Stimulated activated naive CD8-positive, alpha-beta T cell treated with anti-CD3 and anti-CD28 coated beads, Interleukin-15, Interleukin-2, amounts not matched to agents 100 ng/mL and 50 ng/mL, for 24 hours (primary cell): Measurements from ENCODE around the gene PLAAT2.
"Not testable (repeated sequence)": the region's sequence is repeated elsewhere in the genome, so short reads cannot be mapped to it uniquely, and the experiment has no call there.

Experiments
- H3K27ac Mint-ChIP-seq: one replicate; pipeline ENCODE4 v1.8.0; 2021; ENCODE audit warnings: mild to moderate bottlenecking, mixed read lengths
- H3K27me3 Mint-ChIP-seq: one replicate; pipeline ENCODE4 v1.8.0; 2021; ENCODE audit warnings: mixed read lengths
- H3K36me3 Mint-ChIP-seq: one replicate; pipeline ENCODE4 v1.8.0; 2021; ENCODE audit warnings: low read depth, mixed read lengths
- H3K4me1 Mint-ChIP-seq: one replicate; pipeline ENCODE4 v1.8.0; 2021; ENCODE audit warnings: low read depth, mixed read lengths
- H3K4me3 Mint-ChIP-seq: one replicate; pipeline ENCODE4 v1.8.0; 2021; ENCODE audit warnings: mild to moderate bottlenecking, mixed read lengths
- H3K9me3 Mint-ChIP-seq: one replicate; pipeline ENCODE4 v1.8.0; 2021; ENCODE audit warnings: mixed read lengths

The PLAAT2 gene

DNA sequence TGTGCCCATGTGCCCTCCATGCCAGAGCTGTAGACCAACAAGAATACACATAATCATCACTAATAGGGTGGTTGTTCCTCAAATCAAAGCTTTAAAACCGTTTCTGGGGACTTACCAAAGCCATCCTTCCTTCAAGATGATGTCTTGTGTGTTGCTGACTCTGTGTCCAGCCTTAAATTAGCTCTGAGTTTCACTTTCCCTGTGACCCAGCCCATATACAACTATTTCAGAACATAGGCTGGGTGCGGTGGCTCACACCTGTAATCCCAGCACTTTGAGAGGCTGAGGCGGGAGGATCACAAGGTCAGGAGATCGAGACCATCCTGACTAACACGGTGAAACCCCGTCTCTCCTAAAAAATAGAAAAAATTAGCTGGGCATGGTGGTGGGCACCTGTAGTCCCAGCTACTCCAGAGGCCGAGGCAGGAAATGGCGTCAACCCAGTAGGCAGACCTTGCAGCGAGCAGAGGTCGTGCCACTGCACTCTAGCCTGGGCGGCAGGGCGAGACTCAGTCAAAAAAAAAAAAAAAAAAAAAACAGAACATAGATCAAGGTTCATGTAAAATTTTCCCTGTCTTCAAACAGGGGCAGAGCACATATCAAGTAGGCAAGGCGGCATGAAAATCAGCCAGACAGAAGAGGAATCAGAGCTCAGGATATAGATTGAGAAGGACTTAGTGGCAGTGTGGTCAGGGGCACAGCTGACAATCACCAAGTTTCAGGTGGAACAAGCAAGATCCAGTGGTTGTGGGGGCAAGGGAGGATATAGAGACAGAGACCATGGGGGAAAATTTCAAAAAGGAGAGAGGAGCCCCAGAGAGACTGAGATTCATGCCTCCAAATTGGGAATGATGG is at the start of gene PLAAT2:
TSS of gene PLAAT2 (minus strand) at position 179 of the 855 bp plus-strand sequence. CDS start at position 124, 55 bp downstream.
- no peak within 1 kb of the TSS for H3K27ac Mint-ChIP-seq
- no peak within 1 kb of the TSS for H3K4me3 Mint-ChIP-seq
- no peaks in the 10 kb centered on the region for H3K36me3 Mint-ChIP-seq

GRCh38 chr11:63612181-63612580 is 49.0 kb upstream of the PLAAT2 start:
- Mint-ChIP-seq H3K9me3 (no peaks in the 10 kb centered on the region), H3K27ac (no peak overlapping the region), H3K27me3 (no peaks in the 10 kb centered on the region), H3K4me3 (no peak overlapping the region), H3K36me3 (no peaks in the 10 kb centered on the region), H3K4me1 (peaks cover 45% of the 10 kb centered on the region)

More for the DNA sequence above, at the start of gene PLAAT2:
- Mint-ChIP-seq H3K9me3 (no peaks in the 10 kb centered on the region), H3K4me1 (peaks cover 70% of the 10 kb centered on the region), H3K27me3 (no peaks in the 10 kb centered on the region)

- Mint-ChIP-seq H3K9me3 (no peaks in the 10 kb centered on the region), H3K27ac (no peak overlapping the region), H3K27me3 (no peaks in the 10 kb centered on the region), H3K4me1 (peaks cover 45% of the 10 kb centered on the region), H3K4me3 (no peak overlapping the region), H3K36me3 (no peaks in the 10 kb centered on the region)
These were observed 48.2 kb upstream of the PLAAT2 start for GRCh38 chr11:63611395-63611747.

- Mint-ChIP-seq H3K4me3 (no peak overlapping the region), H3K27ac (no peak overlapping the region), H3K27me3 (no peaks in the 10 kb centered on the region), H3K9me3 (no peaks in the 10 kb centered on the region), H3K4me1 (peaks cover 45% of the 10 kb centered on the region), H3K36me3 (no peaks in the 10 kb centered on the region)
These were observed 47.6 kb upstream of the PLAAT2 start for GRCh38 chr11:63610604-63611394.

DNA sequence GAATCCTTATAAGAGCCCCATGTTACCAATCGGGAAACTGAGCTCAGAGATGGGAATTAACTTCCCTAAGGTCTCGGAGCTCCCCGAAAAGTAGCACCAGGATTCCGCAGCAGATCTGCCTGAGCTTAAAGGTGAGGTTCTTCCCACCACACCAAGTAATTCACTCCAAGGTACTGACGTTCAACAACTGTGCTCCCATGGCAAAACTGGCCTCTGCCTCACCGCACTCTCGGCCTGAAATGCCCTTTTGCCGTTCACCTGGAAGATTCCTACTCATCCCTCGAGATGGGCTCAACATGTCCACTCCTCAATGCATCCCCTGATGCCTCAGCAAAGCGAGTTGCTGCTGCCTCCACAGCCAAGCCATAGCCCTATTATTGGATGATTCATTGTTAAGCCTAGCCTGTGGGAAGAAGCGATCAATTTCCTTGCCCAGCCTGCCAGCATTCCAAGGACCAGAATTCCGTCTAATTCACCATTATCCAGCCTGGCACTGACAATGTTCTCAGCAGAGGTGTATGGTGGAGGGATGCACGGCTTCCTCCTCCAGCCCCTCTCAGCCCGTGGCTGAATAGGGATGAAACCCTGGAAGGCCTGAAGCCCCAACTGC is 46.9 kb upstream of the PLAAT2 start:
- H3K36me3 Mint-ChIP-seq: no peaks in the 10 kb centered on the region
- H3K9me3 Mint-ChIP-seq: no peaks in the 10 kb centered on the region
- H3K27ac Mint-ChIP-seq: peak overlapping the region; percentile 10
- peaks cover 45% of the 10 kb centered on the region for H3K4me1 Mint-ChIP-seq
- no peaks in the 10 kb centered on the region for H3K27me3 Mint-ChIP-seq
- no peak overlapping the region for H3K4me3 Mint-ChIP-seq

DNA sequence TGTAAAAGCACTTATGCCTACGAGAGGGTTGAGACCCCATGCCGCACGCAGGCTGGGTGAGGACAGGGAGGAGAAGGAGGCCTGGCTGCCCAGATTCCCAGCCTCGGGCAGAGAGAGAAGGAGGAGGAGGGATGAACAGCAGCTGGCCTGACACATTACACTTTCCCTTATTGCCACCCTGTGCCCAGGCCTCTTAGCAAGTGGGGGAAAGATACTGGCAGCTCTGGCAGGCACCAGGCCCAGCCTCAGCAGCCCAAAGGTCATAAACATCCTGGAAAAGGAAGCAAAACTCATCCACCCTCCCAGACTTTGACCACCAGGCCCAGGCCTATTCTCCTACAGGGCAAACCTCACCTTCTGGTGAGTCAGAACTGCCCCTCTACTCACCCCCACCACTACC is 46.4 kb upstream of the PLAAT2 start:
- Mint-ChIP-seq H3K27me3 (no peaks in the 10 kb centered on the region), H3K9me3 (no peaks in the 10 kb centered on the region), H3K4me1 (peaks cover 44% of the 10 kb centered on the region), H3K36me3 (no peaks in the 10 kb centered on the region), H3K4me3 (peak overlapping the region; percentile 7), H3K27ac (peak overlapping the region; percentile 75)

DNA sequence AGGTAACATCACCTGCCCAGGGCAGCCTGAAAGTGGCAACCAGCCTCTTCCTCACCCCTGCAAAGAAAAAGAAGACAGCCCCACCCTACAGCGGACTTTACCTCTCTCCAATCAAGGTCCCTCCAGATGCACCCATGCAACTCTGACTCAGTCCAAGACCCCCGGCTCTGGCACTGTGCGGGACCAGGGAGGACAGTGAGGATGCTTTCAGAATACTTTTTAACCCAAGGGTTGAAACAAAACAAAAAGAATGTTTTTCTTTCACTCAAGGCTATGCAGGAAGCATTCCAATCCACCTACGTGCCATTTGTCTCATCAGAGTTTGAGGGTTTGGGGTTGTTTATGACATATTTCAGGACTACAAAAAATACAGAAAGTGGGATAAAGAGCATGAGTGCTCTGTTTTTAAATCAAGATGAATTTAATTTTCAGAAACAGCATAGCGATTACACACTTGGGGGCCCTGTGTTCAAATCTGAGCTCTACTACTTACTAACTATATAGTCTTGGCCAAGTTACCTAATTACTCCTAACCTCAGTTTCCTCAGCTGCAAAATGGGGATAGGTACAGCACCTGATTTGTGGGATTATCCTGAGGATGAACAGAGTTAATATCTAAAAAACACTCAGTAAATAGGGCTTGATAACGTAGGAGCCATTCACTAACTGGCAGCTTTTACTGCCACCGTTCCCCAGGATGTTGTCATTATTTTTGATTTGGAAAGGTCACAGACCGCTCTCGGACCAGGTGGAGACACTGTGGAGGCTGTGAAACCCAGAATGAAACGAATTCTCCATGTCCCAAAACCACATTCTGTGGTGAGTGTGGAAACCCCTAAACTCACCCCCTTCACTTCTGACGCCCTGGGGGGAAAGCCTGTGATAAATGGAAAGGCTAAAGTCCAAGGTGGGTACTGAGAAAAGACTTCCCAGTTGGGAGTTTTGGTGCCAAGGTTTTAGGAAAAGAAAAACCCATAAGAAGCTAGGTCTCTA is 45.5 kb upstream of the PLAAT2 start:
- Mint-ChIP-seq H3K27ac (peak overlapping the region; percentile 75), H3K4me1 (peaks cover 38% of the 10 kb centered on the region), H3K4me3 (no peak overlapping the region), H3K27me3 (no peaks in the 10 kb centered on the region), H3K9me3 (no peaks in the 10 kb centered on the region), H3K36me3 (no peaks in the 10 kb centered on the region)

- H3K36me3 Mint-ChIP-seq: no peaks in the 10 kb centered on the region
- no peak overlapping the region for H3K27ac Mint-ChIP-seq
- no peaks in the 10 kb centered on the region for H3K9me3 Mint-ChIP-seq
- H3K4me1 Mint-ChIP-seq: peaks cover 7% of the 10 kb centered on the region
- H3K4me3 Mint-ChIP-seq: no peak overlapping the region
- H3K27me3 Mint-ChIP-seq: no peaks in the 10 kb centered on the region
These were observed 40.0 kb upstream of the PLAAT2 start for GRCh38 chr11:63603180-63603518.

DNA sequence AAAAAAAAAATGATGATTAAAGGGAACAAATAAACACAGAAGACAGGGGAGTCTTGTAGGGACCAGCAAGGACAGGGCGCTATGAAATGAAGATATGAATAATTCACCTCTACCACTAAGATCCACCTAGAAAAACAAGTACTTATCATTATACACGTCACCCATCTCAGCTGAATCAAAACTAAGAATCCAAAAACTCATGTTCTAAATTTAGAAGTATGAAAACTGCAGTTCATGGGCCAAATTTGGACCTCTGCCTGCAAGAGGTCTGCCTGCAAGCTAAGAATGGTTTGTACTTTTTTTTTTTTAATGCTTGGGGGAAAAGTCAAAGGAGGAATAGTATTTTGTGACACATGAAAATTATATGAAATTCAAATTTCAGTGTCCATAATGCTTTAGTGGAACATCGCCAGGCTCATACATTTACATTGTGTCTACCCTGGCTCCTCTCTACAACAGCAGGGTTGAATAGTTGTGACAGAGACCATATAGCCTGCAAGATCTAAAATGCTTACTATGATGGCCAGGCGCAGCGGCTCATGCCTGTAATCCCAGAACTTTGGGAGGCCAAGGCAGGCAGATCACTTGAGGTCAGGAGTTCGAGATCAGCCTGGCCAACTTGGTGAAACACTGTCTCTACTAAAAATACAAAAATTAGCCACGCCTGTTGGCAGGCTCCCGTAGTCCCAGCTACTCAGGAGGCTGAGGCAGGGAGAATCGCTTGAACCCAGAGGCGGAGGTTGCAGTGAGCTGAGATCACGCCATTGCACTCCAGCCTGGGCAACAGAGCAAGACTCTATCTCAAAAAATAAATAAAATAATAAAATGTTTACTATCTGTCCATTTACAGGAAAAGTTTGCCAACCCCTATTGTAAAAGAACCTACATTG is 39.4 kb upstream of the PLAAT2 start:
- H3K27ac Mint-ChIP-seq: peak overlapping the region; percentile 49
- not testable (repeated sequence) for H3K4me3 Mint-ChIP-seq

DNA sequence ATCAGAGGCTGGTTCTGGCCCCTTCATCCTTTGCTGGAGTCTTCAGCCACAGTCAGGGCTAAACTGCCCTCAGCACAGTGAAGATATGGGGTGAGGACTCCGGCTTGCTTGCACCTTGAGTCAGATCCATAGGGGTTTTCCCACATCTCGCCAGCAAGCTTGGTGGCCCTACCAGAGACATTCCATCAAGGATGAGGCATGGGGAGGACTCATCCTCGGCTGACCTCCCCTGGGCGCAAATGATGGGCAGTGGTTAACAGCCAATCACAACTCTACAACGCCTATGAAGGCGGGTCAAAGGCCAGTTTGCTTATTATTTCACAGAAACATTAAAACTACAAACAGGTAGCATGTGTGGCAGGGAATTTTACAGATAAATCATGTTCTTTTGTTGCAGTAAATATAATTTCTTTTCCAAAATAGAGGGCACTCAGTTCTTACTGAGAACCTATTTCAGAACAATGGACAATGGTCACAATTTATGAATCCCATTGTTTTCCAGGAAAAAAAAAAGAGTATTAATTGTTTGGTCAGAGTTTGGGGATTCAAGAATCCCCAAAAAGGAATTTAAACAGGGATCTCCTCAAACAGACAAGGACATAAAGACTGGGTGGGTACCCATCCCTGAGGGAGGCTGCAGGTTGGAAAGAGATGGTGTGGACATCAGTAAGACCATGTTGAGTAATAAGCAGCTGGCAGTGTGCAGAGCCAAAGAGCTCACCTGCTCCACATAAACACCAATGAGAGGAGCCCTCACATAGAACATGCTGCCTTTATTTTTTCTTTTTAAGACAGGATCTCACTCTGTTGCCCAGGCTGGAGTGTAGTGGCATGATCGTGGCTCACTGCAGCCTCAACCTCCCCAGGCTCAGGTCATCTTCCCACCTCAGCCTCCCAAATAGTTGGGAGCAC is 36.3 kb upstream of the PLAAT2 start:
- Mint-ChIP-seq H3K4me1 (peaks cover 6% of the 10 kb centered on the region), H3K4me3 (no peak overlapping the region), H3K27ac (no peak overlapping the region), H3K36me3 (no peaks in the 10 kb centered on the region), H3K27me3 (no peaks in the 10 kb centered on the region), H3K9me3 (no peaks in the 10 kb centered on the region)

More for the DNA sequence above, 39.4 kb upstream of the PLAAT2 start:
- not testable (repeated sequence) for H3K9me3 Mint-ChIP-seq, H3K4me1 Mint-ChIP-seq, H3K27me3 Mint-ChIP-seq, H3K36me3 Mint-ChIP-seq

DNA sequence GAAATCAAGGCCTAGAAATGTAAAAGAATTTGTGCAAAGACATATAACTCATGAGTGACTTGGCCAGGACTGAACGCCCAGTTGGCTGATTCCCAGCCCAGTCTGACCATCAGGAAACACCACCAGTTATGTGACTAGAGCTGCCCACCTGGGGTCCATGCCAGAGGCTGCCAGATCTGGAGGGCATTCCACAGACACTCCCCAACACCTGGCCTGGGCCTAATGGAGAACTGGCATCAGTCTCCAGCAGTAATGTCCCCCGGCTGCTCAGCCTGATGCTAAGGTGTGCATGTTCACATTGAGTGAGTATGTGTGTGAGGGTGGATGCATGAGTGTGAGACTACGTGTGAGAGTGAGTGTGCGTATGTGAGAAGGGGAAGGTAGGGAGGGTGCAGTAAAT is 35.4 kb upstream of the PLAAT2 start:
- no peaks in the 10 kb centered on the region for H3K27me3 Mint-ChIP-seq
- H3K9me3 Mint-ChIP-seq: no peaks in the 10 kb centered on the region
- peaks cover 6% of the 10 kb centered on the region for H3K4me1 Mint-ChIP-seq
- no peaks in the 10 kb centered on the region for H3K36me3 Mint-ChIP-seq
- no peak overlapping the region for H3K27ac Mint-ChIP-seq
- no peak overlapping the region for H3K4me3 Mint-ChIP-seq

DNA sequence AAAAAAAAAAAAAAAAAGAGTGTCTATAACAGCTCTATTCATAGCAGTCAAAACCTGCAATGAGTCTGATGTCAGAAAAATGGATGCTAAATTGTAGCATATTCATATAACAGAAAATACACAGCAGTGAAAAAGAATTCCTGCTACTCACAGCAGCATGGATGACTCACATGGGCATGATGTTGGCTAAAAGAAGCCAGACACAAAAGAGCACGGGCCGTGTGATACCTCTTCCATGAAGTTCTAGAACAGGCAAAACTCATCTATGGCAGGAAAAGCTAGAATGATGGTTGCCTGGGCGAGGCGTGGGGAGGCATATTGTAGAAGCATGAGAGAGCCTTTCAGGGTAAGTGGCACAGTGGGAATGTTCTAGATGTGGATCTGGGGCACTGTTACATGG is 32.1 kb upstream of the PLAAT2 start:
- H3K27ac Mint-ChIP-seq: no peak overlapping the region
- H3K4me1 Mint-ChIP-seq: no peaks in the 10 kb centered on the region
- H3K9me3 Mint-ChIP-seq: no peaks in the 10 kb centered on the region
- H3K36me3 Mint-ChIP-seq: no peaks in the 10 kb centered on the region
- H3K27me3 Mint-ChIP-seq: no peaks in the 10 kb centered on the region
- H3K4me3 Mint-ChIP-seq: no peak overlapping the region

GRCh38 chr11:63592975-63593395 is 29.8 kb upstream of the PLAAT2 start:
- H3K4me3 Mint-ChIP-seq: no peak overlapping the region
- H3K36me3 Mint-ChIP-seq: peaks cover 5% of the 10 kb centered on the region
- H3K27me3 Mint-ChIP-seq: no peaks in the 10 kb centered on the region
- H3K4me1 Mint-ChIP-seq: no peaks in the 10 kb centered on the region
- H3K27ac Mint-ChIP-seq: no peak overlapping the region
- no peaks in the 10 kb centered on the region for H3K9me3 Mint-ChIP-seq
